Gastroesophageal sphincter (tissue), 4 donors: ENCODE data around the gene KIAA0408. TPM values are rescaled to one million over a fixed set of nuclear protein-coding genes. Genes with fewer than 3 reads are reported as not detected.

Experiments
- ATAC-seq: fragments of 150-250 bp; one replicate; pipeline ENCODE4 v1.9.1; 2016; ENCODE audit warnings: mild to moderate bottlenecking, moderate library complexity
- H3K27ac ChIP-seq, 4 donors: fragments of 200-600 bp; sonication (generic) in 3 of 4; 1 replicate in 3 of 4; 2 replicates in 1 of 4; pipeline ENCODE4 v1.5.1; 2016 to 2019
- H3K27me3 ChIP-seq: fragments of 200-600 bp; sonication (generic); one replicate; pipeline ENCODE4 v1.5.1; 2019
- H3K36me3 ChIP-seq, 2 donors: fragments of 200-600 bp; sonication (generic); one replicate each; pipeline ENCODE4 v1.5.1; 2019; ENCODE audit warnings: control low read depth in 1 of 2
- H3K4me1 ChIP-seq, 3 donors: fragments of 200-600 bp; sonication (generic); 1 replicate in 2 of 3; 2 replicates in 1 of 3; pipeline ENCODE4 v1.5.1; 2016 to 2019; ENCODE audit warnings: control low read depth in 2 of 3
- H3K4me3 ChIP-seq, 2 donors: fragments of 200-600 bp; sonication (generic); one replicate each; pipeline ENCODE4 v1.5.1; 2019; ENCODE audit warnings: mild to moderate bottlenecking in 1 of 2, moderate library complexity in 1 of 2
- H3K9me3 ChIP-seq, 3 donors: fragments of 200-600 bp; sonication (generic); one replicate each; pipeline ENCODE4 v1.5.1; 2017 to 2019; ENCODE audit warnings: control low read depth in 2 of 3
- EP300 ChIP-seq: sonication (generic); formaldehyde crosslinking; IDR thresholded peaks from one replicate; pipeline ENCODE4 v1.6.1; 2017; ENCODE audit warnings: antibody characterized with exemption, mild to moderate bottlenecking
- POLR2A ChIP-seq, 2 donors: fragments of 450-650 bp; IDR thresholded peaks; one replicate each; pipeline ENCODE4 v1.6.1; 2017; ENCODE audit warnings: antibody characterized with exemption in 2 of 2, mild to moderate bottlenecking in 2 of 2, moderate library complexity in 1 of 2
- POLR2AphosphoS5 ChIP-seq: sonication (generic); formaldehyde crosslinking; IDR thresholded peaks from one replicate; pipeline ENCODE4 v1.6.1; 2017; ENCODE audit warnings: antibody characterized with exemption
- WGBS, 2 donors: methylation state at CpG; one replicate each; pipeline ENCODE4 v1.1.5; 2018; ENCODE audit warnings: low coverage in 1 of 2; 5-methylcytosine and 5-hydroxymethylcytosine counted together
- total RNA-seq, 4 donors: library from RNA; depleted of rRNA; stranded (reverse); fragments of >200 nt; gene quantifications; one replicate each; pipeline ENCODE4 v1.1.0, GENCODE V29; 2016
- TF ChIP-seq, protein P1 (sequence below), 4 experiments: fragments of 200-600 bp in 2 of 4; fragments of 450-650 bp in 2 of 4; sonication (generic) in 1 of 4; IDR thresholded peaks; one replicate each; pipeline ENCODE4 v1.5.1; 2017 to 2019; ENCODE audit warnings: antibody characterized with exemption in 4 of 4, mild to moderate bottlenecking in 2 of 4, moderate library complexity in 2 of 4

Gene KIAA0408
- total RNA-seq, 4 donors from 2014 or later, result 25.2 to 83.3 (median 47.8) TPM

GRCh38 chr6:127446356-127446755 lies 12.8 kb downstream of the KIAA0408 start:
- 91 to 93% methylated on average over 3 to 7 of the region's 7 CpGs for WGBS, 2 donors
- ATAC-seq, result no peak
- Histone ChIP-seq H3K9me3 (no peaks in the 10 kb centered on the region), H3K27me3 (no peaks in the 10 kb centered on the region), H3K36me3 (peaks cover 0 to 39% of the 10 kb centered on the region in 2 donors), H3K27ac (peak overlapping the region in 3 of 4 donors; percentile 22 to 49 (median 42)), H3K4me3 (no peak overlapping the region), H3K4me1 (peaks cover 0 to 62% (median 0%) of the 10 kb centered on the region in 3 donors)
- TF ChIP-seq, protein P1, sequence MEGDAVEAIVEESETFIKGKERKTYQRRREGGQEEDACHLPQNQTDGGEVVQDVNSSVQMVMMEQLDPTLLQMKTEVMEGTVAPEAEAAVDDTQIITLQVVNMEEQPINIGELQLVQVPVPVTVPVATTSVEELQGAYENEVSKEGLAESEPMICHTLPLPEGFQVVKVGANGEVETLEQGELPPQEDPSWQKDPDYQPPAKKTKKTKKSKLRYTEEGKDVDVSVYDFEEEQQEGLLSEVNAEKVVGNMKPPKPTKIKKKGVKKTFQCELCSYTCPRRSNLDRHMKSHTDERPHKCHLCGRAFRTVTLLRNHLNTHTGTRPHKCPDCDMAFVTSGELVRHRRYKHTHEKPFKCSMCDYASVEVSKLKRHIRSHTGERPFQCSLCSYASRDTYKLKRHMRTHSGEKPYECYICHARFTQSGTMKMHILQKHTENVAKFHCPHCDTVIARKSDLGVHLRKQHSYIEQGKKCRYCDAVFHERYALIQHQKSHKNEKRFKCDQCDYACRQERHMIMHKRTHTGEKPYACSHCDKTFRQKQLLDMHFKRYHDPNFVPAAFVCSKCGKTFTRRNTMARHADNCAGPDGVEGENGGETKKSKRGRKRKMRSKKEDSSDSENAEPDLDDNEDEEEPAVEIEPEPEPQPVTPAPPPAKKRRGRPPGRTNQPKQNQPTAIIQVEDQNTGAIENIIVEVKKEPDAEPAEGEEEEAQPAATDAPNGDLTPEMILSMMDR (IDR thresholded peaks at IDR 0.05), result no peak
- TF ChIP-seq EP300 (no peak), POLR2A (IDR thresholded peaks at IDR 0.05) (no peak), POLR2AphosphoS5 (no peak)

- Histone ChIP-seq H3K4me3 (no peak overlapping the region), H3K27me3 (no peaks in the 10 kb centered on the region), H3K9me3 (no peaks in the 10 kb centered on the region), H3K4me1 (peaks cover 0 to 26% (median 0%) of the 10 kb centered on the region in 3 donors), H3K36me3 (peaks cover 0 to 28% of the 10 kb centered on the region in 2 donors), H3K27ac (peak overlapping the region in 1 of 4 donors; percentile 5)
- 38 to 63% methylated on average over 1 of the region's 1 CpG for WGBS, 2 donors
- no peak for ATAC-seq
- TF ChIP-seq, protein P1 (IDR thresholded peaks at IDR 0.05), result no peak
- TF ChIP-seq EP300, result no peak
- no peak for TF ChIP-seq POLR2A (IDR thresholded peaks at IDR 0.05)
- TF ChIP-seq POLR2AphosphoS5, result no peak
Measured at GRCh38 chr6:127441881-127442280, 17.3 kb downstream of the KIAA0408 start.

- H3K4me3 ChIP-seq, result no peak overlapping the region
- ATAC-seq, result no peak
- peaks cover 0 to 19% of the 10 kb centered on the region in 2 donors for H3K36me3 ChIP-seq
- H3K9me3 ChIP-seq, result no peaks in the 10 kb centered on the region
- TF ChIP-seq EP300, result no peak
- no peak for TF ChIP-seq POLR2A (IDR thresholded peaks at IDR 0.05)
- H3K4me1 ChIP-seq, result peaks cover 0 to 10% (median 0%) of the 10 kb centered on the region in 3 donors
- 13% methylated on average over 2 of the region's 2 CpGs; no CpG with 5 or more reads in 1 of the 2 donors for WGBS, 2 donors
- no peaks in the 10 kb centered on the region for H3K27me3 ChIP-seq
- H3K27ac ChIP-seq, result no peak overlapping the region
Measured at GRCh38 chr6:127439718-127440117, 19.5 kb downstream of the KIAA0408 start.

GRCh38 chr6:127436578-127437110 lies 22.5 kb downstream of the KIAA0408 start:
- 57 to 68% methylated on average over 3 of the region's 3 CpGs for WGBS, 2 donors
- H3K27ac ChIP-seq, result peak overlapping the region in 3 of 4 donors; percentile 23 to 35 (median 29)
- H3K36me3 ChIP-seq, result no peaks in the 10 kb centered on the region
- no peak for ATAC-seq
- H3K27me3 ChIP-seq, result no peaks in the 10 kb centered on the region
- H3K9me3 ChIP-seq, result no peaks in the 10 kb centered on the region
- H3K4me1 ChIP-seq, result peaks cover 0 to 9% (median 0%) of the 10 kb centered on the region in 3 donors
- TF ChIP-seq EP300 (no peak), POLR2A (IDR thresholded peaks at IDR 0.05) (no peak), POLR2AphosphoS5 (no peak)
- TF ChIP-seq, protein P1 (IDR thresholded peaks at IDR 0.05), result no peak
- no peak overlapping the region for H3K4me3 ChIP-seq

- H3K36me3 ChIP-seq, result no peaks in the 10 kb centered on the region
- H3K27ac ChIP-seq, result no peak overlapping the region
- no peak for ATAC-seq
- H3K9me3 ChIP-seq, result no peaks in the 10 kb centered on the region
- H3K4me1 ChIP-seq, result peaks cover 0 to 9% (median 0%) of the 10 kb centered on the region in 3 donors
- 88 to 90% methylated on average over 2 to 7 of the region's 7 CpGs for WGBS, 2 donors
- TF ChIP-seq POLR2AphosphoS5, result no peak
- TF ChIP-seq, protein P1 (IDR thresholded peaks at IDR 0.05), result no peak
- no peak for TF ChIP-seq EP300
- no peak for TF ChIP-seq POLR2A (IDR thresholded peaks at IDR 0.05)
- no peaks in the 10 kb centered on the region for H3K27me3 ChIP-seq
- H3K4me3 ChIP-seq, result no peak overlapping the region
Measured at GRCh38 chr6:127435626-127436220, 23.5 kb downstream of the KIAA0408 start.
